Measurements from ENCODE around the gene REG1B. TPM values are rescaled to one million over a fixed set of nuclear protein-coding genes. Genes with fewer than 3 reads are reported as not detected.
"Not testable (repeated sequence)": the region's sequence is repeated elsewhere in the genome, so short reads cannot be mapped to it uniquely, and the experiment has no call there.

The REG1B gene
- total RNA-seq, 2 donors from 2014 or later, result 1.8 TPM; not detected in 1

DNA sequence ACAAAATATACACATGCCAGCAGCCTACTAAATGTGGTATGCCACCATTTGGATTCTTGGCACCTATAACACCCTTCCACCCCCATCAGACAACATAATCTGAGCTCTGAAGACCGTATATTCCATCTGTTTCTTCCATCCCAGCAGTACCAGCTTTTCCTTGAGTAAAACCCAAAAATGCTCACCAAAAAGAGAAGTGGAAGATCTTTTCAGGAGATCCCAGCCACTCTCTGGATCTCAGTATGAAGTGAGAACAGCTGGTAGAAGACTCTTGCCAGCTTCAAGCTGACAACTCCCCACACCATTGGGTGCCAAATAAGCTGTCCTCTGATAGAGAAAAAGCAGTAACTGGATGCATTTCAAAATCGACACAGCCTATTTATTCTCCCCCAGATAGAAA, 22.6 kb downstream of the REG1B start:
- DNase-seq (ENCODE audit: low spot score), result no peak
- no peak for ATAC-seq (ENCODE audit: insufficient number of reproducible peaks, low FRiP score, low read depth)
- Histone ChIP-seq H3K9me3 (no peaks in the 10 kb centered on the region), H3K27me3 (replicated peaks; ENCODE audit: insufficient read depth) (no peaks in the 10 kb centered on the region), H3K4me1 (ENCODE audit: control insufficient read depth in 1 of 2, low read depth in 2 of 2) (no peaks in the 10 kb centered on the region), H3K4me3 (no peak overlapping the region), H3K27ac (no peak overlapping the region), H3K36me3 (no peaks in the 10 kb centered on the region)
- TF ChIP-seq CTCF (IDR thresholded peaks at IDR 0.05), result no peak

DNA sequence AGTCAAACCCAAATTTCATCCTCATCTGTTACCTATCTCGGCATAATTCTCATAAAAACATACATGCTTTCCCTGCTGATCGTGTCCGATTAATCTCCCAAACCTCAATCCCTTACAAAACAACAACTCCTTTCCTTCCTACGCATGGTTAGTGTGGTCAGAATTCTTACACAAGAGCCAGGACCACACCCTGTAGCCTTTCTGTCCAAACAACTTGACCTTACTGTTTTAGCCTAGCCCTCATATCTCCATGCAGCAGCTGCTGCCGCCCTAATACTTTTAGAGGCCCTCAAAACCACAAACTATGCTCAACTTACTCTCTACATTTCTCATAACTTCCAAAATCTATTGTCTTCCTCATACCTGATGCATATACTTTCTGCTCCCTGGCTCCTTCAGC, 33.0 kb downstream of the REG1B start:
- H3K4me3 ChIP-seq; H3K27ac ChIP-seq; H3K36me3 ChIP-seq; H3K9me3 ChIP-seq; ATAC-seq (ENCODE audit: insufficient number of reproducible peaks, low FRiP score, low read depth); DNase-seq (ENCODE audit: low spot score); H3K4me1 ChIP-seq (ENCODE audit: control insufficient read depth in 1 of 2, low read depth in 2 of 2); H3K27me3 ChIP-seq (replicated peaks; ENCODE audit: insufficient read depth): not testable (repeated sequence)

DNA sequence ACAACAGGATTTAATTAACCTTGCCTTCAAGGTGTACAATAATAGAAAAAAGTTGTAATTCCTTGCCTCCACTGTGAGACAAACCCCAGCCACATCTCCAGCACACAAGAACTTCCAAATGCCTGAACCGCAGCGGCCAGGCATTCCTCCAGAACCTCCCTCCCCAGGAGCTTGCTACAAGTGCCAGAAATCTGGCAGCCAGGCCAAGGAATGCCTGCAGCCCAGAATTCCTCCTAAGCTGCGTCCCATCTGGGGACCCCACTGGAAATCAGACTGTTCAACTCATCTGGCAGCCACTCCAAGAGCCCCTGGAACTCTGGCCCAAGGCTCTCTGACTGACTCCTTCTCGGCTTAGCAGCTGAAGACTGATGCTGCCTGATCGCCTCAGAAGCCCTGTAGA, 34.3 kb downstream of the REG1B start:
- not testable (repeated sequence) for H3K4me1 ChIP-seq (ENCODE audit: control insufficient read depth in 1 of 2, low read depth in 2 of 2); H3K4me3 ChIP-seq; H3K27me3 ChIP-seq (replicated peaks; ENCODE audit: insufficient read depth); H3K27ac ChIP-seq; H3K9me3 ChIP-seq; H3K36me3 ChIP-seq; DNase-seq (ENCODE audit: low spot score); ATAC-seq (ENCODE audit: insufficient number of reproducible peaks, low FRiP score, low read depth)

DNA sequence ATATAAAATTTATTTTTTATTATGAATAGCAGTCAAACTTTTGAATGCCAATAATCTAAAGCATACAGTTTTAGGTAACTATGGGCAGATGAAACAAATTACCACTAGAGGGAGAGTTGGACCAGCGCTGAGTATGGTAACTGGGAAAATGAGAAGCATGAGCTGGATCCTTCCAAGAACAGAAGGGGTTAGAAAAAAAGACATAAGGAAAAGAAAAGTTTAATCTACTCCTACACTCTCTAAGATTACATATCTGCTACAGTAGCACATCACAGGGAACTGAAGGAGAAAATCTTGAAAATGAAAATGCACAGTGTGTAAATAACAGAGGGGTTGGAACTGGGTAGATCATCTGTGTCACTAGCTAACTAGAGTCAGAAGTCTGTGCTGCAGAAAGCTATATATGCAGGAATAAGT, 46.8 kb downstream of the REG1B start:
- ATAC-seq (ENCODE audit: insufficient number of reproducible peaks, low FRiP score, low read depth) (no peak), DNase-seq (ENCODE audit: low spot score) (no peak)
- TF ChIP-seq CTCF (IDR thresholded peaks at IDR 0.05), result no peak
- no peaks in the 10 kb centered on the region for H3K36me3 ChIP-seq
- no peak overlapping the region for H3K4me3 ChIP-seq
- no peaks in the 10 kb centered on the region for H3K27me3 ChIP-seq (replicated peaks; ENCODE audit: insufficient read depth)
- H3K27ac ChIP-seq, result no peak overlapping the region
- H3K4me1 ChIP-seq (ENCODE audit: control insufficient read depth in 1 of 2, low read depth in 2 of 2), result no peaks in the 10 kb centered on the region
- no peaks in the 10 kb centered on the region for H3K9me3 ChIP-seq

- Histone ChIP-seq H3K36me3 (no peaks in the 10 kb centered on the region), H3K4me3 (no peak overlapping the region), H3K27ac (no peak overlapping the region), H3K27me3 (replicated peaks; ENCODE audit: insufficient read depth) (no peaks in the 10 kb centered on the region), H3K4me1 (ENCODE audit: control insufficient read depth in 1 of 2, low read depth in 2 of 2) (no peaks in the 10 kb centered on the region), H3K9me3 (no peaks in the 10 kb centered on the region)
- TF ChIP-seq CTCF (IDR thresholded peaks at IDR 0.05), result no peak
- DNase-seq (ENCODE audit: low spot score) (no peak), ATAC-seq (ENCODE audit: insufficient number of reproducible peaks, low FRiP score, low read depth) (no peak)
Observed at GRCh38 chr2:79039944-79040343, 47.8 kb downstream of the REG1B start.

Other genes starting within 250 kb of the REG1B start
- gene REG3G, start 62.3 kb downstream of the REG1B start, total RNA-seq, result not detected
- gene REG1A, start 32.5 kb upstream of the REG1B start, total RNA-seq, result 10 to 100 TPM in 1 of 2 donors, 1 to 10 TPM in 1; 6.4 to 12.8 TPM
- gene REG3A, start 71.8 kb upstream of the REG1B start, total RNA-seq, result 1 to 10 TPM; 2.8 to 8.3 TPM

Data from thoracic aorta (tissue), 2 donors.